ENCODE measurements around the gene SSX2IP.
"Not testable (repeated sequence)": the region's sequence is repeated elsewhere in the genome, so short reads cannot be mapped to it uniquely, and the experiment has no call there.

The SSX2IP gene

DNA sequence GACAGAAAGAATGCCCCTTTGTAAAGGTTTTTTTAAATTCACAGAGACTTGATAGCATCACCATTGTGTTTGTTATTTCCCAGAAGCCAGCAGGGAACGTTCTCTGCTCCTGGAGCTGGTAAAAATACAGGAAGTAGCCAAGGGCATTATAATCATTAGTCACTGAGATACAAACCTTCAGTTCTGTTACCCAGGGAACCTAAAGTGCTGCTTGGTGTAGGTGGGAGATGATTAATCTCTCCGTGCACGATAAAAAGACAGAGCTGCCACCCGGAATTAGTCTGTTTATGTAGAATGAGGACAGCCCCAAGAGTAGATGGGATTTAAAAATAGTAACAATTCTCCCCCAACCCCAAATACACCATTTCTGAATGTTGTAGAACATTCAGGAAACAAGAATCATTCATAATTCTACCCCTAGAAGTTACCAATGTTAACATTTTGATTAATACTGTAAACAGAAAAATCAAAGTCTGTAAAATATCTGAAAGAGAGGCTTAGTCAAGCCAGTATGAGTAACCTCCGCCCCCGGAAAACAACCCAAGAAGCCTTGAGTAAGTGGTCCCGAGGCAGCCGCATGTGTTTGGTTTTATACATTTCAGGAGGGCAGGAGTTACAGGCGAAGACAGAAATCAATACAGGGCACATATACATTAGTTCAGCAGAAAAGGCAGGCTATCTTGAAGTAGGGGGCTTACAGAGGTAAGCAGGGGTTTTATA is 70.7 kb downstream of the SSX2IP start:
- DNase-seq (ENCODE audit: low read depth in 2 of 2), result no peak

GRCh38 chr1:84617349-84617748 is 72.9 kb downstream of the SSX2IP start:
- no peak for DNase-seq (ENCODE audit: low read depth in 2 of 2)

GRCh38 chr1:84615790-84616189 is 74.5 kb downstream of the SSX2IP start:
- DNase-seq (ENCODE audit: low read depth in 2 of 2), result no peak

DNA sequence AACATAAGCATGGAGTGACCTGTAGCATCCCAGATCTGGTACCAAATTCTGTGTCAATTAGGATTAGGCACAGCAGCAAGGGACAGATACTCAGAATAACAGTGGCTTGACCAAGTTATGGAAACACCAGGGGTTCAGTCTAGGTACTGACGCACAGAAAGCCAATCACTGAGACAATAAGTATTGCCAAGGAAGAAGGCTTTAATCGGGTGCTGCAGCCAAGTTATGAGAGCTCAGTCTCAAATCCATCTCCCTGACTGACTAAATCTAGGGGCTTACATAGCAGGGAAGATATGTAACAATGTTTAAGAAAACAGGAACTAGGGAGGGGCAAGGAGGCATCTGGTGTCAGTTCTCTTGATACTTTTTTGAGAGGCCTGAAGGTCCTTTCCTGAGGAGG is 76.4 kb downstream of the SSX2IP start:
- DNase-seq (ENCODE audit: low read depth in 2 of 2), result no peak

DNA sequence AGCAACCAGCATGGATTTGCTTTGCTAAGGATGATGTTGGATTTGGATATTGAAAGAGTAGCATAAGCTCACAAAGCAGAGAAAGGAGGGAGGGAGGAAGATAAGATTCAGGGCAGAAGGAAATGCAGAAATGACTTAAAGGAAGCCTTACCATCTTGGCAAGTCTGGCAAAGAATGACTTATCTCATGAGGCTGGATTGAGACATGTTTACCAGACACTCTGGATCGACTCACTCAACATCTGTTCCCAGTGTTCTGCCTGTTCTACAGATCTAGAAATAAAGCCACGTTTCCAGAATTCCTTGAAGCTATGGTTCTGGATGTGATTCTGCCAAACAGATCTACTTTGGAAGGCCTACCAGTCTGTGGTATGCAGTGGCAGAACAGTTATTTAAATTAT is 77.2 kb downstream of the SSX2IP start:
- DNase-seq (ENCODE audit: low read depth in 2 of 2), result no peak

- no peak for DNase-seq (ENCODE audit: low read depth in 2 of 2)
Observed at GRCh38 chr1:84611796-84612195, 78.5 kb downstream of the SSX2IP start.

DNA sequence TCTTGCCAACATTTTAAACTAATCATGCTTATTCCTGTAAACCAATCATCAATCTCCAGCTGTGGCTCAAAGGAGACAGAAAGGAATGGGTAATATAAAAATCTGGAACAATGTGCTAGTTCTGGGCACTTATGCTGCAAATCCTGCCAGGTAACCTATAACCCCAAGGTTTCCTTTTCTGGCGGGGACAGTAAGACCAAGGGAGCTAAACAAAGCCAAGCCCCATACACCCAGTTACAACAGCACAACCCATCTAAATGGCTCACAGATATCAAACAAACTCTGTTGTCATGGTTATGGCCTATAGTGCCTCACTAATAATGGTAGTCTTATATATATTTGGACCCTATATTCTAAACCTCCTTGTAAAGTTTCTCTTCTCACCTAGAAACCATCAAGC is 79.2 kb downstream of the SSX2IP start:
- no peak for DNase-seq (ENCODE audit: low read depth in 2 of 2)

GRCh38 chr1:84606977-84607376 is 83.3 kb downstream of the SSX2IP start:
- no peak for DNase-seq (ENCODE audit: low read depth in 2 of 2)

DNA sequence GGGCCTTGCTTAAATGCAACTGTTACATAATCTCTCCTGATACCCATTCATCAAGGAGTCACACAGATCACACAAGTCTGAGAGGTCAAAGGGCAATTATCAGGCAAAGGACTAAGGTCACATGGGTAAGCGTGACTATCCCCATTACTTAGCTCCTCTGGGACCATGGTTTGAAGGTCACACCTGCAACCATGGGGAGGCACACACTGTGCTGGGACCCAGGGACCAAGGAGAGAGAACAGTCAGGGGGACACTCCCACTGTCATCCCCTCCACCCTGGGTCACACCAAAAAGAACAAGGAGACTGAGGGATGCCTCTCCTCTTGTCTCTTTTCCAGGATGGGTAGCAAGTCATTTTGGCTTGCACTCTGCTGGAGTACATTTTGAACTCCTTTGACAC is 85.1 kb downstream of the SSX2IP start:
- DNase-seq (ENCODE audit: low read depth in 2 of 2), result no peak

DNA sequence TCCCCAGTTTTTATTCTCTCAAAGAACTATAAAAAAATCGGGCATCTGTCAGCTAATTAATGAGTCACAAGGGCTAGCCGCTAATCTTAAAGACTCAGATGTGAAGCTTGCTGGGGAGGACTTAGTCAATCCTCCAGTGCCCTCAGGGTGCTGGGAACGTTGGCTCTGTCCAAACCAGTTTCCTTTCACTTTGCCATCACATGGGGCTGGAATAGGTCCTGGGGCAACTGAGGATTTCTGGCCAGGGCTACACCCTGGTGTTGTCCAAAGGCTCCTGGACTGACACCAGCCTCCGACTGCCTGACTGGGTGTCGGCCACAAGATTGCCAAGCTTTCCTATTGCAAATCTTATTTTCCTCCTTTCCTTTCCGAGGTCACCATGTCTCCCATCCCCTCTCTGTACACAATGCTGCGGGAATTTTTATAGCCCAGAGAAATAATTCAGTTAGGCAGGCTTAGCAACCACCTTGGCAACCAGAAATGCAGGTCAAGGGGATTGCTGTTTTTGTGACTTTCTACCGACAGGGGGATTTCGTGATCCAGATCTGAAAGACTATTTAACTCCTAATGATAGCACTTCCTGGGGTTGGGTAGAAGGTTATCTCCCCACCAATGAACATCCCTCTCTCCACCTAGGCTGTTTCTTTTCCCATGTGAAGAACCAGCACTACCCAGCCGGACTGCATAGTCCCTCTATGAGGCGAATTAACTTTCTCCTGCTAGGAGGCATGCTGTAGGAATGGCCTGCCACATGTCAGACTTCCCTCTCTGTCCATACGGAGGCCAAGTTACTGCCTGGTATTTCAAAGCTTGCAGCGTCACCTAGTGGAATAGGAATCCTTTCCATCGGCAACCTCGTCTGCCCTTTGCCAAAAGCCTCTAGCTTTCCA is 86.1 kb downstream of the SSX2IP start:
- DNase-seq (ENCODE audit: low read depth in 2 of 2), result no peak

DNA sequence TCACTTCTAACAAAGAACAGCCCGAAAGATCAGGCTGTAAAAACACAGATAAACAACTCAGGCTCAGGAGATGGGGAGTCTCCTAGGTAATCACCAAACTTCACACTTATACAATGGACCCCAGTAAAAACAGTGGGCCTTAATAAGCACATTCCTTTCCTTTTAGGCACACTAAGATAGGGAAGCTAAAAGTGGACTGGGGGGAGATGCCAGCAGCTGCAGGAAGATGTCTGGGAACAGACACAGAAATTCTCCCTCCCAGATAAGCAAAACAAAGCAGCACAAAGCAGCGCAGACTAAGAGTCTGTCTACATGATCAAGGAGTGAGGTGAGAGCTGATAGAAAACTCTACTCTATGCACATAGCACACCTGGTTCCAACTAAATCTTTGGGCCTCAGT is 87.0 kb downstream of the SSX2IP start:
- DNase-seq (ENCODE audit: low read depth in 2 of 2), result no peak

DNA sequence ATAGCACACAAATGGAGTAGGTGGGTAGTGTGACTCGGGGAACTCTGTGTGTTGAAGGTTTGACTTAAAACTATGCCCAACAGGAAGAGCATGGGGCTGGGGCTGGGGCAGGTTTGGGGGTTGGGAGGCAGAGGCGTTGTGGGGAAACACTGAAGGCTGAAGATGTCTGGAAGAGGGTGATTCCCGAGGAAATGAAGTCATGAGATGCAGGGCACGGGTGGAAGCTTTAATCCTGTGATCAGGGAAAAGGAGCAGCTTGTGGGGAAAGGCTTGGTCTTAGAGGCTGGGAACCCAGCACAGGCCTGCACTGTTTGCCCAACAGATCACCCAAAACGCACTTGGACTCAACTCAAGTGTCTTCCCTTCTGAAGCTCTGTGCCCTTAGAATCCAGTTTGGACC is 89.5 kb downstream of the SSX2IP start:
- no peak for DNase-seq (ENCODE audit: low read depth in 2 of 2)

DNA sequence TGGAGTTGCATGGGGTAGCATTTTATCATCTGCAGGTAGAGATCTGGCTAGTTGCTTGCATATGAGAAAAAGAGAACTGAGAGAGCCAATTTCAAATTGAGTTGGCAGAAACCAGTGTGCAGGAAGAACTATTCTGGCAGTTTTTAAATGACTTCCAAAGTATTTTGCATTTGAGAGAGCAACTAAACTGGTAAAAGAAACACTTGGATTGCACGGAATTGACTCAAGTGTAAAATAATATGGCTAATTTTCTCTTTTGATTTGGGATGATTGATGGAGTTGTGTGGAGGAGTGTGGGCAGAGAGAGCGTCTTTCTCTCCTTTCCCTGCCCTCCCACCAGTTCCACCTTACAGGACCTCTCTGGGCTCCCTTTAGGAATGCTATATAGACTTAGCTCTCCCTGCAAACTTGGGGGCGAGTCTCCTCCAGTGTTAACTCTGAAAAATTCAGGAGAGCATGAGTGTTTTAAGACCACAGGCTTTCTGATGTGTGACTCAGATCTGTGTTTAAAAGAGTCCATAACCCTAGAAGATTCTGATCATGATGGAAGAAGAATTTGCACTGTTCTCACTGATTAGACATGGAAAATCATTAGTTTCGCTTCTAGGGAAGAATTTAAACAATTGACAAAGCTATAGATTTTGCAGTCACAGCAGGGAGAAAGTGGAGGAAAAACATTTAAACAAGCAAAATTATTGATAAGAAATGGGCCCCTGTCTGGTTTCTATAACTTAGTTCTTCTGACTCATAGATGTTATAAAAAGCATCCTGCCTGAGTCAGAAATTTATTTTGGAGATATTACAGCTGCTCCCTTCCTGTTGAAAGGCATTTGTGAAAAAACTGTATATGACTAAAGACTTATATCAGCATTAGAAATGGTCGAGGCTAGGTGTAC is 91.2 kb downstream of the SSX2IP start:
- no peak for DNase-seq (ENCODE audit: low read depth in 2 of 2)

DNA sequence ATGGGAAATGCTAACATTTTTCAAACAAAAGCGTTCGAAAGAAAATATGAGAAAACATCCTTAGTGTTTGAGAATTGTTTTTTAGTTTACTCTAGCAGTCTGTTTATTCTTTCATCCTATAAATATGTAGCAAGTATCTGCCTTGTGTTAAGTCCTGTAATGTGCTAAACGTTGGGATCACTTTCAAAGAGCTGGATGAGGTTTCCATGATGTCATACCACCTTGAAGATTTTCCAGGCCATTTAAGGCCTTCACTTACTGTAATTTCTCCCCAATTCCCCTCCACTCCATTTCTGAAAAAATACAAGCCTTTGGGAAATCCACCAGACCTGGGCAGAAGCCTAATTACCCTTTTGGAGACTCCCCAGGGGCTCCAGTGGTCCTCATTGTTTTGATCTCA is 91.8 kb downstream of the SSX2IP start:
- no peak for DNase-seq (ENCODE audit: low read depth in 2 of 2)

DNA sequence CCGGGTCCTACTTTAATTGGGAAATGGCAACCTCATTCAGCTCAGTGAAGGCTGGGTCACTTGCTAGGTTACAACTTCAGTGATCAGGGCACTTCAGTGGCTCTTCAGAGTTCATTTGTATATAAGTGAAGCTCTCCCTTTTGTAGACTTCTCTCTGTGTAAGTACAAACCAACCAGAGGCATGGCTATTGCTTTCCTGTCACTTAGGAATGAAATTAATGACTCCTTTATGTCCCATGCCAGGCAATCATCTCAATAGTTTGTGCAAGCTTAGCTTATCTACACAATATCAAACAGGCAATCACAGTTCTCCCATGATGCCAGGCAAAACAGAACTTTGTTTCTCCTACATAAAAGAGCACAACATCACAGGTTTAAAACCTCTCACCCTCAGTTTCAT is 93.2 kb downstream of the SSX2IP start:
- no peak for DNase-seq (ENCODE audit: low read depth in 2 of 2)

DNA sequence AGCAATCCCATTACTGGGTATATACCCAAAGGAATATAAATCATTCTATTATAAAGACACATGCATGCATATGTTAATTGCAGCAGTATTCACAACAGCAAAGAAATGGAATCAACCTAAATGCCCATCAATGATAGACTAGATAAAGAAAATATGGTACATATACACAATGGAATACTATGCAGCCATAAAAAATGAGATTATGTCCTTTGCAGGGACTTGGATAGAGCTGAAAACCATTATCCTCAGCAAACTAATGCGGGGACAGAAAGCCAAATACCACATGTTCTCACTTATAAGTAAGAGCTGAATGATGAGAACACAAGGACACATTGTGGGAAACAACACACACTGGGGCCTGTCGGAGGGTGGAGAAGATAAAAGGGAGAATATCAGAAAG is 95.3 kb downstream of the SSX2IP start:
- DNase-seq (ENCODE audit: low read depth in 2 of 2), result not testable (repeated sequence)

All from stimulated activated CD8-positive, alpha-beta memory T cell treated with anti-CD3 and anti-CD28 coated beads, Interleukin-2, amount 100 ng/mL, for 1 hour (primary cell).